Upper lobe of left lung (tissue), 4 donors: Measurements from ENCODE around the gene ARFGAP2.

ENCODE experiments used
- POLR2A ChIP-seq, 4 donors: fragments of 450-650 bp; IDR thresholded peaks; one replicate each; pipeline ENCODE4 v1.5.1; 2016 to 2017; ENCODE audit warnings: antibody characterized with exemption in 4 of 4, mild to moderate bottlenecking in 2 of 4
- TF ChIP-seq, protein P1 (sequence below), 6 experiments: fragments of 450-650 bp in 4 of 6; fragments of 200-600 bp in 2 of 6; sonication (generic) in 2 of 6; IDR thresholded peaks; one replicate each; pipeline ENCODE4 v1.5.1; 2016 to 2019; ENCODE audit warnings: antibody characterized with exemption in 6 of 6

DNA sequence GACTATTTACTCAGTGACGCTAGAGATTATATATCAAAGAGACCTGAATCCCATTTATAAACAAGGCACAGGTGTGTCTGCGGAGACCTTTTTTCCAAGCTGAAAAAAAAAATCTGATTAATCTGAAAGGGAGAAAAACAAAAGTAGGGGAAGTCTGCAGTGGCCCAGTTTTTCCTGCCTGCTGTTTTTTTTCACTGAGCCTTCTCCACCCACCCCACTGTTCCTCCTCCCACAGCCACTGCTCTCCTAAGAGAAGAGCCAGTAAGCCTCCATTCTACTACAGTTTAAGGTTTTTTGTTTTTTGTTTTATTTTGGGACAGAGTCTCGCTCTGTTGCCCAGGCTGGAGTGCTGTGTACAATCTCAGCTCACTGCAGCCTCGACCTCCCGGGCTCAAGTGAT is 18.4 kb downstream of the ARFGAP2 start:
- TF ChIP-seq, protein P1, sequence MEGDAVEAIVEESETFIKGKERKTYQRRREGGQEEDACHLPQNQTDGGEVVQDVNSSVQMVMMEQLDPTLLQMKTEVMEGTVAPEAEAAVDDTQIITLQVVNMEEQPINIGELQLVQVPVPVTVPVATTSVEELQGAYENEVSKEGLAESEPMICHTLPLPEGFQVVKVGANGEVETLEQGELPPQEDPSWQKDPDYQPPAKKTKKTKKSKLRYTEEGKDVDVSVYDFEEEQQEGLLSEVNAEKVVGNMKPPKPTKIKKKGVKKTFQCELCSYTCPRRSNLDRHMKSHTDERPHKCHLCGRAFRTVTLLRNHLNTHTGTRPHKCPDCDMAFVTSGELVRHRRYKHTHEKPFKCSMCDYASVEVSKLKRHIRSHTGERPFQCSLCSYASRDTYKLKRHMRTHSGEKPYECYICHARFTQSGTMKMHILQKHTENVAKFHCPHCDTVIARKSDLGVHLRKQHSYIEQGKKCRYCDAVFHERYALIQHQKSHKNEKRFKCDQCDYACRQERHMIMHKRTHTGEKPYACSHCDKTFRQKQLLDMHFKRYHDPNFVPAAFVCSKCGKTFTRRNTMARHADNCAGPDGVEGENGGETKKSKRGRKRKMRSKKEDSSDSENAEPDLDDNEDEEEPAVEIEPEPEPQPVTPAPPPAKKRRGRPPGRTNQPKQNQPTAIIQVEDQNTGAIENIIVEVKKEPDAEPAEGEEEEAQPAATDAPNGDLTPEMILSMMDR (IDR thresholded peaks at IDR 0.05), result no peak
- TF ChIP-seq POLR2A (IDR thresholded peaks at IDR 0.05), result no peak
